Left renal cortex interstitium (tissue), 4 donors: ENCODE data around the gene FHOD1. TPM values are rescaled to one million over a fixed set of nuclear protein-coding genes. Genes with fewer than 3 reads are reported as not detected.

Source experiments
- DNase-seq, 4 donors: peaks; one replicate each; pipeline ENCODE4 v3.0.0-alpha.2; 2013; ENCODE audit warnings: low read depth in 4 of 4, low spot score in 2 of 4, missing footprints in 1 of 4
- polyA plus RNA-seq, 4 donors: library from polyadenylated mRNA; unstranded; fragments of 120-200 nt; gene quantifications; one replicate each; pipeline ENCODE4 v1.2.1, GENCODE V29; 2013; ENCODE audit not compliant: insufficient read length in 4 of 4

Gene FHOD1
- polyA plus RNA-seq, 4 donors: 28.9 to 52.4 (median 43.5) TPM

DNA sequence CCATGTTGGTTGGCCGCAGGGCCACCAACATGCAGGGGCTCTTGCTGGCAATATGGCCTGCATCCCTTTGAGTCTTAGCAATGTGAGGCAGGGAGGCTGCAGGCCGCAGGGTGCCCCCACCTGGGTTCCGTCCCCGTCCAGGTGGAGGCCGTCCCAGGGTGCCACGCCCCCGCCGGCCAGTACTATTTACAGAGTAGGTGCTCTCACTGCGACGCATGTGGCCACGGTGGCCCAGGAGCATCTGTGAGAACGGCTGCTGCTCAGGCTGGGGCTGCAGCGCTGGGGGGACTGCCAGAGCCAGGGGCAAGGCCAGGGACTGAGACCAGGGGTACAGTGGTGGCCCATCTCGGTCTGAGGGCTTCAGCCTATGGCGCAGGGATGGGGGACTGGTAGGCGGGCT is 67.1 kb downstream of the FHOD1 start:
- no peak for DNase-seq

DNA sequence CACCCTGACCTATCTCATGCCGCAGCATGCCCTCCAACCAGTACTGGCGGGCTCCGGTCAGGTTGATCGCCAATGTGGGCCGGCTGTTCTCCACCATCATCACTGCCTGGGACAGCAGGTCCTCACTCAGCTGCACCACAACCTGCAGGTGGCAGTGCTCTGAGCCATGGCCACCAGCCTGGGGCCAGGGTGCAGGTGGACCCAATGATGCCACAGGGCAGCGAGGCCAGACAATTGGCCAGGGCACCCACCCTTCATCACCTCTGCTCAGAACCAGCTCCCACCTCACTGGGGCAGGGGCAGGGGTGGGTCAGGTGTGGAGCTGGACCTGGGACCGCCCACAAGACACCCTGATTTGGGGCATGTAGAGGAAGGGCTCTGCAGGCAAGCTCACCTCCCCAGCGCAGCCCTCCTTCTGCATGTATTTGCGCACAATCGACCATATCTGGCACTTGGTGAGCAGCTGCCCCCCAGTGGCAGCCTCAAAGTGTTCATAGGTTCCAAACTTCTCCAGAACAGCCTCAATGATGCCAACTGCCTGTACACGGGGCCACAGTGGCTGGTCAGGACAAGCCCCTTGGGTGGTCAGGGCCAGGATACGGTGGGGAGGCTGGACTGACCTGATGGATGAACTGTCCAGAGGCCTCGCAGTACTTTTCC is 67.7 kb downstream of the FHOD1 start:
- DNase-seq: no peak

Other genes starting within 250 kb of the FHOD1 start
- gene CBFB, start 218.3 kb downstream of the FHOD1 start, polyA plus RNA-seq: 10 to 100 TPM; 62.3 to 77.1 (median 65.0) TPM
- gene PHAF1, start 137.5 kb downstream of the FHOD1 start, polyA plus RNA-seq: 10 to 100 TPM; 21.0 to 28.5 (median 25.5) TPM
- gene B3GNT9, start 96.5 kb downstream of the FHOD1 start, polyA plus RNA-seq: 10 to 100 TPM in 3 of 4 donors, 1 to 10 TPM in 1; 7.5 to 15.1 (median 10.4) TPM
- 1 to 10 TPM; 4.3 to 7.0 (median 6.1) TPM for gene TRADD, start 87.6 kb downstream of the FHOD1 start, polyA plus RNA-seq
- gene FBXL8, start 87.5 kb downstream of the FHOD1 start, polyA plus RNA-seq: 1 to 10 TPM; 1.3 to 2.8 (median 1.9) TPM
- gene HSF4, start 82.7 kb downstream of the FHOD1 start, polyA plus RNA-seq: 1 to 10 TPM; 1.2 to 3.2 (median 1.6) TPM
- 1 to 10 TPM; 3.6 to 8.3 (median 6.0) TPM for gene NOL3, start 76.9 kb downstream of the FHOD1 start, polyA plus RNA-seq
- gene MATCAP1, start 63.5 kb downstream of the FHOD1 start, polyA plus RNA-seq: 10 to 100 TPM; 23.9 to 68.7 (median 45.6) TPM
- gene EXOC3L1, start 57.3 kb downstream of the FHOD1 start, polyA plus RNA-seq: 1 to 10 TPM; 4.9 to 7.8 (median 6.7) TPM
- gene E2F4, start 55.3 kb downstream of the FHOD1 start, polyA plus RNA-seq: 10 to 100 TPM; 53.3 to 79.1 (median 62.8) TPM
- 1 to 10 TPM; 5.7 to 7.7 (median 6.3) TPM for gene ELMO3, start 48.4 kb downstream of the FHOD1 start, polyA plus RNA-seq
- gene TMEM208, start 20.4 kb downstream of the FHOD1 start, polyA plus RNA-seq: 10 to 100 TPM; 41.0 to 55.0 (median 44.0) TPM
- 1 to 10 TPM; 2.3 to 5.9 (median 4.5) TPM for gene SLC9A5, start 1.5 kb upstream of the FHOD1 start, polyA plus RNA-seq
- gene PLEKHG4, start 32.1 kb upstream of the FHOD1 start, polyA plus RNA-seq: 10 to 100 TPM; 10.4 to 22.6 (median 15.2) TPM
- gene KCTD19, start 79.3 kb upstream of the FHOD1 start, polyA plus RNA-seq: 1 to 10 TPM in 3 of 4 donors, under 1 TPM in 1; 0.95 to 2.5 (median 1.6) TPM
- gene LRRC36, start 79.3 kb upstream of the FHOD1 start, polyA plus RNA-seq: 10 to 100 TPM in 1 of 4 donors, 1 to 10 TPM in 3; 2.4 to 10.5 (median 4.7) TPM
- 10 to 100 TPM; 52.9 to 79.1 (median 57.8) TPM for gene TPPP3, start 146.0 kb upstream of the FHOD1 start, polyA plus RNA-seq
- 10 to 100 TPM; 12.6 to 19.0 (median 16.0) TPM for gene ZDHHC1, start 169.0 kb upstream of the FHOD1 start, polyA plus RNA-seq
- 10 to 100 TPM; 52.7 to 71.9 (median 58.4) TPM for gene HSD11B2, start 183.6 kb upstream of the FHOD1 start, polyA plus RNA-seq
- gene ATP6V0D1, start 233.7 kb upstream of the FHOD1 start, polyA plus RNA-seq: 10 to 100 TPM; 89.4 to 94.5 (median 92.3) TPM
- under 1 TPM in 3 of 4 donors, not detected in 1; 0.18 to 0.47 (median 0.39) TPM for gene AGRP, start 236.1 kb upstream of the FHOD1 start, polyA plus RNA-seq